ENCODE data around the gene ADAM11.
"Not testable (repeated sequence)": the region's sequence is repeated elsewhere in the genome, so short reads cannot be mapped to it uniquely, and the experiment has no call there.

The ADAM11 gene

DNA sequence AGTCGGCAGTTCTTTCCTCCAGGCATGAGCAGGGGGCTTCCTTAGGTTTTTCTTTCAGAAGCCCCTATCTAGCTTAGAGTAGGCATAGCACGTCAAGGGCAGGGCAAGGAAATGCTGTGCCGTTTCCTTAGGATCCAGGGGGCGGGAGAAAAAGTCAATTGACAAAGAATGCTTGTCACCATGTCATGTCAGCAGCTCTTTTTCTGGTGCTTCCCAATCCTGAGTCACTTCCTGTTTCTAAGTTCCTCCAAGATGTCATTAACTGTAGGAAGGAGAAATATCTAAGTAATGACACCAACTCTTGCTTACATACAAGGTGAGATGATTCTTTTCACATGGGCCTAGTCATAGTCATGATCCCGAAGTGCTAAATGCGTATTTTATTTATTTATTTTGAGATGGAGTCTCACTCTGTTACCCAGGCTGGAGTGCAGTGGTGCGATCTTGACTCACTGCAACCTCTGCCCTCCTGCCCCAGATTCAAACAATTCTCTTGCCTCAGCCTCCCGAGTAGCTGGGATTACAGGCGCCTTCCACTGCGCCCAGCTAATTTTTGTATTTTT, 36.1 kb downstream of the ADAM11 start:
- DNase-seq (ENCODE audit: low read depth in 1 of 2, low spot score in 1 of 2): no peak

- DNase-seq (ENCODE audit: low read depth in 1 of 2, low spot score in 1 of 2): no peak
Observed at GRCh38 chr17:44795421-44795820, 36.6 kb downstream of the ADAM11 start.

GRCh38 chr17:44795928-44796327, 37.1 kb downstream of the ADAM11 start:
- DNase-seq (ENCODE audit: low read depth in 1 of 2, low spot score in 1 of 2): no peak

DNA sequence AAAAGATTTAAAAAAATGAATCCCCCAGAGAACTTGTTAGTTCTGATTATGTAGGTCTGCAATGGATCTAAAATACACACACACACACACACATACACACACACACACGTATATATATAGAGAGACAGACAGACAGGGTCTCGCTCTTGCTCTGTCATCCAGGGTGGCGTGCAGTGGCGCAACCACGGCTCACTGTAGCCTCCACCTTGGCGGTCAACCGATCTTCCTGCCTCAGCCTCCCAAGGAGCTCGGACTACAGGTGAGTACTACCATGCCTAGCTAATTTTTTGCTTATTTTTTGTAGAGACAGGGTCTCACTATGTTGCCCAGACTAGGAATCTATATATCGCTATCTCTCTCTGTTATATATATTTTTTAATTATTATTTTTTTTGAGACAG, 37.9 kb downstream of the ADAM11 start:
- no peak for DNase-seq (ENCODE audit: low read depth in 1 of 2, low spot score in 1 of 2)

DNA sequence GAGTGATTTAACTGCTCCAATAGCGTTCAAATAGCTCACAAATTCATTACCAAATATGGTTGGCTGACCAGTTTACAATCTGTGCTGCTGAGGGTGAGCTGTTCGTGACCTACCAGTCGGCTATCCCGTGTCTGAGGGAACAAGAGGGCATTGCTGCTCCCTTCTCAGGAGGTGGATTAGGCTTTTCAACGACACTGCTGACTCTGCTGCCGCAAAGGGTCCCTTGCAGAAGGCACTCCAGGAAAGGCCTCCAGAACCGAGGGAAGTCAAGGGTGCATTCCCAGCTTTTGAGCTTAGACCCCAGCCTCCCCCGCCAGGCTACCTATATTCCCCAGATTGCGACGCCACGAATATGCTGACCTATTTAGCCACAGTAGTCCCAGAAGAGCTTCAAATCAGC, 39.0 kb downstream of the ADAM11 start:
- no peak for DNase-seq (ENCODE audit: low read depth in 1 of 2, low spot score in 1 of 2)

DNA sequence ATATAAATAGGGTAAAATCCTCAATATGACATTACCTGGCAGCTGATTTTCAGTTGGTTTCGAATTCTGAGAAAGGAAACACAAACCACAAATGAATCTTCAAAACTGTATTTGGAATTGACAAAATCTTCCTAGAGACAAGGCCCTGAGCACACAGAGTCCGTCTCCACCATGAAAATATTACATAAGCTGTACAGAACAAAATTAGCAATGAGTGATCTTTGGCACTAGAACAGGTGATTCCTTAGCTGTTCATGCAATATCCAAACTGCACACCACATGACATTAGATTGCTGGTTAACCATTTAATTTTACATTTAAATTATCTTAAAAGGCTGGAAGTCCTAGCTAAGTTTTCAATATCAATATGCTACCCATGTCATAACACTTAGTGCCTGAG, 39.6 kb downstream of the ADAM11 start:
- DNase-seq (ENCODE audit: low read depth in 1 of 2, low spot score in 1 of 2): no peak

- DNase-seq (ENCODE audit: low read depth in 1 of 2, low spot score in 1 of 2): no peak
Observed at GRCh38 chr17:44801880-44802279, 43.1 kb downstream of the ADAM11 start.

GRCh38 chr17:44804302-44805089, 45.7 kb downstream of the ADAM11 start:
- DNase-seq (ENCODE audit: low read depth in 1 of 2, low spot score in 1 of 2): no peak

GRCh38 chr17:44807093-44807816, 48.5 kb downstream of the ADAM11 start:
- no peak for DNase-seq (ENCODE audit: low read depth in 1 of 2, low spot score in 1 of 2)

DNA sequence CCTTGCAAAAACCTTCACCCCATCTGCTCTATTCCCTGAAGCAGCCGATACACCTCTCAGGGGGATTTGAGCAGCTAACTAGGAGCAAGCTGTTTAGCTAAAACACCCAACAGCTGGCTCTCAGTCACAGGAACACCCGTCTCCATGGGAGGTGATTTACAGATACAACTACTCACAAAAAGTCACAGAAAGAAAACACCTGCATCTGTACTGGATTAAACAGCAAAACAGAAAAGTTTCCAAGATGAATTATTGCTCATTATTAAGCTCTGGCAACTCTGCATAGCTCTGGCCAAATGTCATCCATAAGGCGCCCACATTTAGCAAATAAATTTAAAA, 49.0 kb downstream of the ADAM11 start:
- DNase-seq (ENCODE audit: low read depth in 1 of 2, low spot score in 1 of 2): no peak

DNA sequence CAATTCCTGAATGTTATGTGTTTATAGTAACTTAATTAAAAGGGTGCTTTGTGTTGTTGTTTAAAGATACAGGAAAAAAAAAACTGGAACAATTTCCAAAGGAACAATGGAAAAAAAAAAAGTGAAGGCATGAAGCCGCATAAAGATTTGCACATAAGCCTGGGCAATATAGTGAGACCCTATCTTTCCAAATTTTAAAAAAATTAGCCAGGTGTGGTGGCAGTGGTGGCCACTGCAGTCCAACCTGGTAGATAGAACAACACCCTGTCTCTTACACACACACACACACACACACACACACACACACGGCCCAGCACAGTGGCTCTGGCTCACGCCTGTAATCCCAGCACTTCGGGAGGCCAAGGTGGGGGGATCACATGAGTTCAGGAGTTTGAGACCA, 49.4 kb downstream of the ADAM11 start:
- no peak for DNase-seq (ENCODE audit: low read depth in 1 of 2, low spot score in 1 of 2)

- not testable (repeated sequence) for DNase-seq (ENCODE audit: low read depth in 1 of 2, low spot score in 1 of 2)
Observed at GRCh38 chr17:44808656-44809388, 50.0 kb downstream of the ADAM11 start.

DNA sequence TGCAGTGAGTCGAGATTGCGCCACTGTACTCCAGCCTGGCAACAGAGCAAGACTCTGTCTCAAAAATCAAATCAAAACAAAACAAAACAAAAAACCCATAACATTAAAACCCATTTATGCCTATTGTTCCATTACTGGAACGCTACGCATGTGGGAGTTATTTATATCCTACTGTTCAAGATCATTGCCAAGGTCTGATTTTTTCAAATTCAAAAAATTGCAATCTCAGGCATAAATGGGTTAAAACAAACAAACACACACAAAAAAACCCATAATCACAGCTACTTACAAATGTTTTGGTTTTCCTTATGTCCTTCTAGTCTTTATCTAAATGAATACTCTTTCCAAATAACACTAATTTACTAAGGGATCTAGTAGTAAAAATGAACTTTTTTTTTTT, 53.5 kb downstream of the ADAM11 start:
- DNase-seq (ENCODE audit: low read depth in 1 of 2, low spot score in 1 of 2): no peak

DNA sequence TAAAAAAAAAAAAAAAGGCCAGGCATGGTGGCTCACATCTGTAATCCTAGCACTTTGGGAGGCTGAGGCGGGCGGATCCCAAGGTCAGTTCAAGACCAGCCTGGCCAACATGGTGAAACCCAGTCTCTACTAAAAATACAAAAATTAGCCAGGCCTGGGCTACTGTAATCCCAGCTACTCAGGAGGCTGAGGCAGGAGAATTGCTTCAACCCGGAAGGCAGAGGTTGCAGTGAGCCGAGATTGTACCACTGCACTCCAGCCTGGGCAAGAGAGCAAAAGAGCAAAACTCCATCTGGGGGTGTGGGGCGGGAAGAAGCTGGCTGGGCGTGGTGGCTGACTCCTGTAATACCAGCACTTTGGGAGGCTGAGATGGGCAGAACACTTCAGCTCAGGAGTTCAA, 59.7 kb downstream of the ADAM11 start:
- not testable (repeated sequence) for DNase-seq (ENCODE audit: low read depth in 1 of 2, low spot score in 1 of 2)

DNA sequence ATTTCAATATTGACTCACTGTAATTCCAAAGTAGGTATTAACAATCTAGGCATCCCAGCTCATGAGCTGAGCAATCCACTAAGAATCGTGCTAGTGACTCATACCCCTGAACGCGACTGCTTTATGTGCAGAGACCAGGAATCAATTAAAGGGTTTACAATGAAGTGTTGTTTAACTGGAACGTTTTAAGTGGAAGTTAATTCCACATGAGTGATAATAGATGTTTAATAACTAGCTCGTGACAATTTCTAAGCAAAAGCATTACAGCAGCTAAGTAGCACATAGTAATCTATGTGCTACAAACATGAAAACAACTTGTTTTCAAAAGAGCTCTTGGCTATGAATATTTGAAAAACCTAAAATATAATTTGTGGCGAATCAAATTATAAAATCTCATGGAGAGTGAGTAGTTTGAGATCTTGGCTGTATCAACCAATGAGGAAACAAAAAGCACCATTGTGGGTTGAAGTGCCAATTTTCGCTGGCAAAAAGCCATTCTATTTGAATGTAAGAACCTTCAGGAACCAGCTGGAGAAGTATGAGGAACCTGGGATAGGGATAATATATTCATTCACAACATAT, 61.9 kb downstream of the ADAM11 start:
- DNase-seq (ENCODE audit: low read depth in 1 of 2, low spot score in 1 of 2): no peak

DNA sequence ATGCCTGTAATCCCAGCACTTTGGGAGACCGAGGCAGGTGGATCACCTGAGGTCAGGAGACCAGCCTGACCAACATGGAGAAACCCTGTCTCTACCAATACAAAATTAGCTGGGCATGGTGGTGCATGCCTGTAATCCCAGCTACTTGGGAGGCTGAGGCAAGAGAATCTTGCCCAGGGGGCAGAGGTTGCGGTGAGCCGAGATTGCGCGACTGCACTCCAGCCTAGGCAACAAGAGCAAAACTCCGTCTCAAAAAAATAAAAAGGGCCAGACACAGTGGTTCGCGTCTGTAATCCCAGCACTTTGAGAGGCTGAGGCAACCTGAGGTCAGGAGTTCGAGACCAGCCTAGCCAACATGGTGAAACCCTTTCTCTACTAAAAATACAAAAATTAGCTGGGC, 66.4 kb downstream of the ADAM11 start:
- DNase-seq (ENCODE audit: low read depth in 1 of 2, low spot score in 1 of 2): not testable (repeated sequence)

- no peak for DNase-seq (ENCODE audit: low read depth in 1 of 2, low spot score in 1 of 2)
Observed at GRCh38 chr17:44826123-44826790, 67.5 kb downstream of the ADAM11 start.

DNA sequence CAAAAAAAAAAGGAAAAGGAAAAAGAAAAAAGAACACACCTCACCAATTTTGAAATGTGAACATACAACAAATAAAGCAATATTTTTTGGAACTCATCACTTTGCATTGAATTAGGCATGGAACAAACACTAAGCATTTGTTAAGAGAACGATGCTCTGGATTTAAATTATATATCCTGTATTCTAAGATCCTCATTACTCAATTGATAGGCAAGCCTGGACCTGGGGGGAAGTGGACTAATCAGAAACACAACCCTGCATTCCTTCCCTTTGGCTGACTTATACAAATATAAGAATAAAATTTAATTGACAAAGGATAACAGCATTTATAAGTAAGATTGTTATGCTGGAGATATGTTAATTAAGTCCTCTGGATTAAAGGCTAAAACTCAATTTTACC, 69.1 kb downstream of the ADAM11 start:
- DNase-seq (ENCODE audit: low read depth in 1 of 2, low spot score in 1 of 2): no peak

DNA sequence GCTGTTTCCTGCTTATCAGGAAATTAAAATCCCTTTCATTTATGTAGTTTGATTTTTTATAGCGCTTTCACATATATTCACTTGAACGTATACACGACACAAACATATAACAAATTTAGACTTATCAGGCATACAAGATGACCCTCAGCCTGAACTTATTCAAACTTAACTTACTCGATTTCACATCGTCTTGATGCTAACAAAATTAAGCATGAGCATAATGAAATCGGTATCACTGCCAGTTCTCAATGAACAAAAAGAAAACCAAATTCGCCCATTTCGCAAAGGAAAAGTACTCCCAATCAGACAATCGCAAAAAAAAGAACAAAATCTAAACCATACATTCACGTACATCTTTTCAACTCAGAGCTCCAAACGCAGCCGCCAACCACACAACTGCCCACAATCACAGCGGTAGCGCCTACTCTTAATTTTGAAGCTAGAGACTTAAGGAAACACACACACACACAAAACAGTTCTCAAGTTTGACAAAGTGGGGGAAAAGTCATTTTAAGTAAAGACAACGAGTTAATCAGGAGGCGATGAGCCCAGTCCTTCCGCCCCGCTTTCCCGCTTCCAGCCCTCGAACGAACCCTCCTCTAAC, 70.2 kb downstream of the ADAM11 start:
- no peak for DNase-seq (ENCODE audit: low read depth in 1 of 2, low spot score in 1 of 2)

- DNase-seq (ENCODE audit: low read depth in 1 of 2, low spot score in 1 of 2): no peak
Observed at GRCh38 chr17:44829523-44830358, 71.0 kb downstream of the ADAM11 start, which contains the start of gene GJC1. TSS of gene GJC1 (minus strand) at chr17:44830287. CDS start at chr17:44805817, 24,470 bp downstream.

All from stimulated activated CD4-positive, alpha-beta T cell treated with anti-CD3 and anti-CD28 coated beads, Interleukin-15, amount 100 ng/mL, for 1 hour (primary cell).